Stimulated activated CD8-positive, alpha-beta memory T cell treated with anti-CD3 and anti-CD28 coated beads, Interleukin-2, amount 100 ng/mL, for 48 hours (primary cell): ENCODE data around the gene TNFRSF19.
"Not testable (repeated sequence)": the region's sequence is repeated elsewhere in the genome, so short reads cannot be mapped to it uniquely, and the experiment has no call there.

ENCODE experiments used
- DNase-seq, 2 donors: peaks; one replicate each; pipeline ENCODE4 v3.0.0-alpha.2; 2020; ENCODE audit warnings: low read depth in 2 of 2

The TNFRSF19 gene, protein sequence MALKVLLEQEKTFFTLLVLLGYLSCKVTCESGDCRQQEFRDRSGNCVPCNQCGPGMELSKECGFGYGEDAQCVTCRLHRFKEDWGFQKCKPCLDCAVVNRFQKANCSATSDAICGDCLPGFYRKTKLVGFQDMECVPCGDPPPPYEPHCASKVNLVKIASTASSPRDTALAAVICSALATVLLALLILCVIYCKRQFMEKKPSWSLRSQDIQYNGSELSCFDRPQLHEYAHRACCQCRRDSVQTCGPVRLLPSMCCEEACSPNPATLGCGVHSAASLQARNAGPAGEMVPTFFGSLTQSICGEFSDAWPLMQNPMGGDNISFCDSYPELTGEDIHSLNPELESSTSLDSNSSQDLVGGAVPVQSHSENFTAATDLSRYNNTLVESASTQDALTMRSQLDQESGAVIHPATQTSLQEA

GRCh38 chr13:23570099-23570920 is at the start of gene TNFRSF19:
Gene TNFRSF19, plus strand, starts transcription at chr13:23570412. Its CDS starts 19,772 bp downstream, at chr13:23590184.
- DNase-seq = no peak

- not testable (repeated sequence) for DNase-seq
Measured at GRCh38 chr13:23529926-23530325, 40.3 kb upstream of the TNFRSF19 start.

DNA sequence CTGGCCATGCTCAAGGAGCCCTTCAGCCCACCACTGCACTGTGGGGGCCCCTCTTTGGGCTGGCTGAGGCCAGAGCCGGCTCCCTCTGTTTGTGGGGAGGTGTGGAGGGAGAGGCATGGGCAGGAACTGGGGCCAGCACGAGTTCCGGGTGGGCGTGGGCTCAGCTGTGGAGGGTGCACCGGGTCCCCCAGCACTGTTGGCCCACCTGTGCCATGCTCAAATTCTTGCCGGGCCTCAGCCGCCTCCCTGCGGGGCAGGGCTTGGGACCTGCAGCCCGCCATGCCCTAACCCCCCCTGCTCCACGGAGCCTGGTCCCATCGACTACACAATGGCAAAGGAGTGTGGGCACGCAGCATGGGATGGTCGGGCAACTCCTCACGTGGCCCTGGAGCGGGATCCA is 38.8 kb upstream of the TNFRSF19 start:
- DNase-seq = no peak

GRCh38 chr13:23534090-23534489 is 36.1 kb upstream of the TNFRSF19 start:
- no peak for DNase-seq

- DNase-seq = no peak
Measured at GRCh38 chr13:23541221-23541824, 28.9 kb upstream of the TNFRSF19 start.

GRCh38 chr13:23544668-23545067 is 25.5 kb upstream of the TNFRSF19 start:
- no peak for DNase-seq

- DNase-seq = no peak
Measured at GRCh38 chr13:23547000-23547590, 23.1 kb upstream of the TNFRSF19 start.

DNA sequence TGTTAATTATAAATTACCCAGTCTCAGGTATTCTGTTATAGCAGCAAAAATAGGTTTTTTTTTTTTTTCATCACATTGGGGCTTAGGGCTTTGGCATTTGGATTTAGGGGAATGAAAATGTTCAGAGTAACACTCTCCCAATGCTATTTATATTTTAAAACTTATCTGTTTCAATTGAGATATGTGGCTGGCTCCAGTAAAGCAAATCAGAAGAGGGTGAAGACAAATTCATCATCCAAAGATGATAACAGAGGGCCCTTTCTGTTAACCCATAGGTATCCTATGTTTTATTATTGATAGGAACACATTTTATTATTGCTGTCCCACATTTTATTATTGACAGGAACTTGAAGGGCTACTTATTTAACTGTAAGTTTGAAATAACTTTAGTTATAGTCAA is 20.5 kb upstream of the TNFRSF19 start:
- DNase-seq = no peak

DNA sequence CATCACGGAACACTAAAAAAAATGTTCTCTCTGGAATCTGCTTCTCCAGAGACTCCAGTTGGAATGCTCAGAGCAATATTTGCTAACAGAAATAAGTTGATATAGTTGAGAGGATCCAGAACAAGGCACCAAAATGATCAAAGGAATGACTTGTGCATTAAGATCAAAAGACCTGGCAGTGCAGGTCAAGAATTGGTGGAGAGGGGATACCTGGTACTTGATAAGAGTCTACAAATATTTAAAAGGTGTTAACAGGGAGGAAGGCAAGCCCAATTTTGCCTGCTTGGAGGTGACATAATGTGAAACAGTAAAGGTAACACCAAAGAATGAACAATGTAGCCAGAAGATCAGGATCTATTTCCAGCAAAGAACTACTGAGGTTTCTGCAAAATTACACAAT is 20.0 kb upstream of the TNFRSF19 start:
- no peak for DNase-seq

GRCh38 chr13:23551213-23552008 is 18.8 kb upstream of the TNFRSF19 start:
- DNase-seq = no peak

- DNase-seq = no peak
Measured at GRCh38 chr13:23552171-23552570, 18.0 kb upstream of the TNFRSF19 start.

- no peak for DNase-seq
Measured at GRCh38 chr13:23552661-23553060, 17.6 kb upstream of the TNFRSF19 start.

DNA sequence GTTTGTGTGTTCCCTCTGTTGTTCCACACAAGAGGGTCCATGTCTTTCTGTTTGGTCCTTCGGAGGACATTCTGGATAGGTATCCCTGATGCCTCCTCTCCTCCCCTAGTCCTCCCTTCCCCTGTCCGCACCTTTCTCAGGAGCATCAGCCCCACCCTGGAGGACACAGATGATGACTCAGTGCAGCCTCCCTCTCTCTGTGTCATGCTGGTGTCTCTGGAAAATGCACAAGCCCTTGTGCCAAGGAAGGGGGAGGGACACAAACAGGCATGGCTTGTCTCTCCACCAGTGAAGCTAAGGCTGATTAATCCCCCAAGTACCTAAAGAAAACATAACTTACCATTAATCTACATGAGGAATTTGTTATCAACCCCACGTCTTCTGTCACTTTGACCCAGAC is 16.2 kb upstream of the TNFRSF19 start:
- no peak for DNase-seq

GRCh38 chr13:23557043-23557442 is 13.2 kb upstream of the TNFRSF19 start:
- no peak for DNase-seq

- no peak for DNase-seq
Measured at GRCh38 chr13:23557733-23558132, 12.5 kb upstream of the TNFRSF19 start.

- DNase-seq = no peak
Measured at GRCh38 chr13:23558675-23559536, 11.3 kb upstream of the TNFRSF19 start.

DNA sequence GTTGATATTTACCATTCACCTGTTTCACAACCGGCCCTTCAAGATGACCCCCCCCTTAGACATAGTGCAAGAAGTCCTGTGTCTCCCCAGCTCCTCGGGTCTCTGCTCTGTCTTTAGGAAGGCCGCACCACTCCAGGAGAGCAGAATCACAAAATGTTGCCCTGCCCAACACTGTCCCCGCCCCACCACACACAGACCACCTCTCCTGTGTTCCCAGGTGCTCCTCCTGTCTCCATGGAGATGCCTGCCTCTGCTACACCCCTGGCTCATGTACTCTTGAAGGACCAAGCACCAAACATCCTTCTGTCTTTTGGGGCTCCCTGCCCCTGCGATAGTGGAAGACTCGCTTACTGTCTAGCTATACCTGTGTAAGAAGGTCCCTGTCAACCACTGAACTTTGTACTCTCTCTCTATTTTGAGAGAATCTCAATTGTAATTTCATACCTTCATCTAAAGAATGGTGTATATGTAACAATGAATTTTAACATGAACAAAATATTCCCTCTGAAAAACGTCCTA is 9.6 kb upstream of the TNFRSF19 start:
- no peak for DNase-seq

GRCh38 chr13:23561261-23561660 is 9.0 kb upstream of the TNFRSF19 start:
- DNase-seq = no peak

GRCh38 chr13:23563085-23563845 is 6.9 kb upstream of the TNFRSF19 start:
- no peak for DNase-seq
